HG03439 (cell line): Measurements from ENCODE around the gene KIF6.

Source experiments
- ATAC-seq: cut with Tn5 transposase; IDR thresholded peaks from one replicate; pipeline ENCODE4 v1.9.1; 2021; ENCODE audit warnings: mild to moderate bottlenecking, moderate library complexity; ENCODE audit not compliant: unreplicated experiment

Gene KIF6

DNA sequence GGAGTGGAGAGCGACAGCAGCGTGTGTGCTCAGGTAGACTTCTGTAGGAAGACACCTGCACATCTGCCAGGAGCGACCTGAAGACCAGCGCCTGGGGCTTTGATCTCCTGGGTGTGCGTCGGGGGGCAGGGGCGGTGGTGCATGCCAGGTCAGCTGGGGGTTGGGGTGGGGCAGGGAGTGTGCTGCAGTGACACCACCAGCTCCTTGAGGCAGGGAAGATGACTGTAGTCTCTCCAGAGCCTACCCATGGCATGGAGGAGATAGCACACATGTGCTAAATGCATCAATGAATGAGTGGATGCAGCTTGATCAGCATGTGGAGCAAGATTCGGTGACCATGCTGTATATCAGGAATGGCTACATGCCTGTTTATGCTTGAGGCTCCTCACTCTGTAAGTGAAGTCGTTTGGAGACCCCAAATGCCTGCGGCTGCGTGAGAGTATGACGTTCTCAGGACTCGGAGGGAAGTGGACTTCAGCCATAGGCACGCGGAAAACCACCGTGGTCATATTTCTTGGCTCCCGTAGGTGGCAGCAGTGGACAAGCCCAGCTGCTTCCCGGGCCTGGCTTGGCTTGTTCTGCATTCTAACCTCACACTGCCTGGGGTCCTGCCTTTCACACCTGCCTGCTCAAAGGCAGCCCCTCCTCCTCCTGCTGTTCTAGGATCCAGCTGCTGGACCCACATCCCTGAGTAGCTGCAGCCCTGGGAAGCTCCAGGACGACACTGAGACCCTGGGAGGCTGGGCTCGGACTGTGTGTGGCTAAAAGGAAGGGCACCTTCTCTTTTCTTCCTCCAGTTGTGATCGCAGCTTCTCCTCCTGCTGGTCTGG lies 363.3 kb downstream of the KIF6 start:
- no peak for ATAC-seq

DNA sequence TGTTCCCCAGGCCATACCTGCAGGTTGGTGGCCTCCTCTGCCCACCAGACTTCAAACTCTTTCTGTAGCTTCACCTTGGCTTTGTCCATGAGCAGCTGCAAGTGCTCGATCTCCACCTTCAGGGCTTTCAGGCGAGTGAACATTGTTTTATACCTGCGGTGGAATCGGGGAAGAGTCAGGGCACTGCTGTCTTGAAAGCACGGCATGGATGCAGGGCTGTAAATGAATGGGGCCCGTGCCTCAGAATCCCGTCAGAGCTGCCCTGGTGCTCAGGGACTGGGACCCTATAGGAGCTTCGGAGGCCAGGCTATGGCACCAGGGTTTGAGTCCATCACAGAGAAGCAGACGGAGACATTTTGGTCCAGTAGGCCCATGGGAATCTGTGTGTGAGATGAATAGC lies 364.8 kb downstream of the KIF6 start:
- ATAC-seq, result no peak

DNA sequence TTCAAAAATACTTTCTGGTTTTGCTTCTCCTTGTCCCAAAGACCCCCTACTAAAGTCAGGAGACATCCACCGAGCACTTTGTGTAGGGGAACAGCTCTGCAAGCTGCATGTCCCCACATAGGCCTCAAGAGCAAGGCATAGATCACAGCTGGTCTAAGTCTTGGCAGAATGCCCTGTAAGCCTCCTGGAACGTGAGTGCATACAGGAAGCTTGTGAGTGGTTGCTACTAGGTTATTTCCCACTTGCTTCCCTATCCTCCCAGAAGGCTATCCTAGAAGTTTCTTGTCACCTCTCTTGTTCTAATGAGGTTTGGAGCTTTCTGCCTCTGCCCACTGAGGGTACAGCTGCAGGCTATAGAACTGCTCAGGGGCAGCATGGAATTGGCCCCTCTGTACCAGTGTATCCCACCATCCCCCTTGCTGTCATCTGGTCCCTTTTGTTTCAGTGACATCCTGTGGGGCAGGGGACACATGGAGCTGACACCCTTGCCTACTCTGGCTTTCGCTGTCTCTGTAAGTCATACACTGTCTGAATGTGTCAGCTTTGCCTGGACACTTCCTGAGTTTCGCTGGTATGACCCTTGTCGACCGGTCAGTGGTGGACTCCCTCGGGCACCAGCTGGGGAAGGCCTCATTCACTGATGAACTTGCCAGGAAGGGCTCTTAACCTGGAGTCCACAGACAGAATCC lies 367.1 kb downstream of the KIF6 start:
- no peak for ATAC-seq

DNA sequence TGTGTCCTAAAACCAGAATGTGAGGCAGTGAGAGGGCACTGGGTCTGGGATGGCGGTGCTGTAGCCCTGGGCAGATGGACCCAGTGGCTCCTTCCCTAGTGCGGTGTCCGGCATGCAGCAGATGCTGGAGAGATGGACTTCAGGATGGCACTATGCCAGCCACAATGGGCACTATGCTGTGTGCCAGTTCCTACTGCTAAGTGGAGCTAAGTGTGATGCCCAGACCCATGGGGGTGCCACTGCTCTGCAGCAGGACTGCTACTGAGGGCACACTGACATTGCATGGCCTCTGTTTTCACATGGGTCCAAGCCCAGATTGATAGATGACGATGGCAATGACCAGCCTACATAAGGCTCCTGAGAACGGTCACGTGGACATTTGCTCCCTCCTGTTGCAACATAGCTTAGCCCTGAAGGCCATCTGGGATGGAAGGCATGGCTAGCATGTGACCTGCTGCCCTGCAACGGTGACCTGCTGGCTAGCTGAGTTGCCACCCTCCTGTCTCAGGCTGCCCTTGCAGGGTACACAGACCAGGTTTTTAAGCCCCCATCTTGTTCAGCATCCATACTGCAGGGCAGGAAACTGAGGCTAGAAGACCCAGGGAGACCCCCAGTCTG lies 371.4 kb downstream of the KIF6 start:
- ATAC-seq, result no peak

DNA sequence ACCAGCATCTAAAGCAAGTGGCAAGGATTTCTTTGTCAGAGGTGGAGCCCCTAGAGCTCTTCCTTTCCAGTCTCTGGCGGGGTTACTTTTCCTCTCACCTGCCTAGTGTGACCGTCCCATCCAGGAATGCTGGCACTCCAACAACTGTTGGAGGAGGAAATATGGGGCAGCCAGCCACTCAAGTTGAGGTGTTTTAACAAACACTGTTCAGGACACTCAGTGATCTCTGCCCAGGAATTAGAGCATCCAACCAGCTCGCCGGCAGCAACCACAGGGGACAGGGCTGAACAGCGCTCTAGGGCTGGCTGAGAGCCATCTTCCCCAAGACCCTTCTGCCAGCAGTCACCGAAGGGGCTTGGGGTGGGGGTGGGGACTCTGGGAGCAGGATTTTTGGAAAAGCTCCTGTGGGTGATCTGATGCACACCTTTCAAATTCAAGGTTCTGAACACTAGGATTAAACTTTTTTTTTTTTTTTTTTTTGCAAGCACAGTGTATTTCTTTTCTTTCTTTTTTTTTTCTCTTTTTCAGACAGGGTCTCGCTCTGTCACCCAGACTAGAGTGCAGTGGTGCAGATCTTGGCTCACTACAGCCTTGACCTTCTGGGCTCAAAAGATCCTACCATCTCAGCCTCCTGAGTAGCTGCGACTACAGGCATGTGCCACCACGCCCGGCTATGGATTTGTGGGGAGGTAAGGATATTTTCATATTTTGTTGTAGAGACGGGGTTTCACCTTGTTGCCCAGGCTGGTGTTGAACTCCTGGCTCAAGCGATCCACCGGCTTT lies 374.3 kb downstream of the KIF6 start:
- no peak for ATAC-seq

DNA sequence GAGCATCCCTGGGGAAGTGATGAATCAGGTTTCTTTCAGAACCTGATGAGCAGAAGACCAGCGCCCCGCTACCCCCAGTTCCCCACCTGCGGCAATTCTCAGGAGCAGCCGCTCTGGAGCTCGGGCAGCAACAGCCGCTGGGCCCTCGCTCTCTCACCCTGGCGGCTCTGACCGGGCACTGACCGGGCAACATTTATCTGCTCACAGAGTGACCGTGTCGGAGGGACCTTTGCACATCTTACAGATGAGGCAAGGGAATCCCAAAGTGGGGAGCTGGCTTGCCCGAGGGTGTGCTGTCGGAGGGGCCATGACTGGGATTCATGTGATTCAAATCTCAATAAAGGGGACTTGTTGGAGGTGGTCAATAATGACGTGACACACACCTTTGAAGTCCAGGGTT lies 376.5 kb downstream of the KIF6 start:
- ATAC-seq, result no peak

DNA sequence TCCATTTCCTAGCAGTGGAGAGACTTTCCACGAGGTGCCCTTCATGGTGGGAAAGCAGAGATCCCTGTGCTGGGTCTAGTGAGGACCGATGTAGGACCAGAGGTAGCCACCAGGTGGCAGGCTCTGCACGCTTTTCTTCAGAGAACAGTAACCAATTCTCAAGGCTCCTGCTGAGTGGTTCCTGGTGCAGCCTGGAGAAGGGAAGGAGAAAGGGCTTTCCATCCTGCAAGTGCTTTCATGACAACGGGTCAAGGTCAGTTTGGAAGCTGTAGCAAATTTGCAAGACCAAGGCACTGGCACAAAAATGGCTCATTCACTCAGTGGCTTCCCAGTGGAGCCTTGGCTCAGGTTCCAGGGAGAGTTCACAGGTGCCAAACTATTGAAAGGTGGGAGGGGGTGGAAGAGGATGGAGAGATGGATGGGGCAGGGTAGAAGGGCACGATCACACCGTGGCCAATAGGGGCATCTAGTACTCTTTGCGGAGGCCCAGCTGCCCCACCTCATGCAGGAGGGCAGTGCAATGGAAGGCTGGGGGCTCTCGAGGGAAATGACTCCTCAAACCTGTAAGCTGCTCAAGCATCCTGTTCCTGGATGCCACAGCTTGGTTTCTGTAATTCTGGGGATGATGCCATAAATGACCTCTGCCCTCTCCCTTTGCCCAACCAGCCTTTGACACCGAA lies 377.2 kb downstream of the KIF6 start:
- ATAC-seq, result no peak

DNA sequence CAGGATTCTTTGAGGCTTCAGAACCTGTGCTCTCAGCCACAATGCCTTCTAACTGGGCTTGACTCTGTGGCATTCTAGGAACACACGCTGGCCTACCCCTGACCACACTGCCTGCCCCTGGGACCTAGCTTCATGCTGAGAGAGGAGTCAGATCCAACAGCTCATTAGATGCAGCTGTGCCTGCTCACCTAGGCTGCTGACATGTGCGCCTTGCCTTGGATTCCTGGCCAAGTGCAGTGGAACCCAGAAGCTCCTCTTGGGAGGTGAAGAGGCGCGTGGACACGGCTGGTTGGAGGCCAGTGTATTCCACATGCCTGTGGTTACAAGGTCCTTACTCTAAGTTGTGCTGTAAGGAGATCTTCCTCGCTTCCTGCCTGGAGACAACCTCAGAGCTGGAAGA lies 378.0 kb downstream of the KIF6 start:
- no peak for ATAC-seq

DNA sequence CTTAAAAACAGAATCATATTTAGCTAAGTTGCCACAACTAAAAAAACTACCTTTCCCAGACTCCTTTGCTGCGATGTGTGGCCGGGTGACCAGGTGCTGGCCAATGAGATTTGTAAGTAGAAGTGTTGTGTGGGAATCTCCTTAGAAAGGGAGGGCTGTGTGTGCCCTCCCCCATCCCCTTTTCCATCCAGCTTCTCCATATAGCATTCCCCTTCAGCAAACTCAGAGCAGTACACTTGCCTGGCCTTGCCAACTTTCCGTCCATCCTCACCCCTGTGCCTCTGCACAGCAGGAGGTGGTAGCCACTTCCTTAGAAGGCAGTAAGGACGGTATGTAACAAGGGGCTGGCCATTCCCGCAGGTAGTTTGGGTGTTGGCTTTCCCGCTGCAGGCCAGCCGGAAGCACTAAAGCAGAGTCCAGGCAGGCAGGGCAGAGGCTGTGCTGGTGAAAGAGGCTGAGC lies 380.4 kb downstream of the KIF6 start:
- ATAC-seq, result no peak

DNA sequence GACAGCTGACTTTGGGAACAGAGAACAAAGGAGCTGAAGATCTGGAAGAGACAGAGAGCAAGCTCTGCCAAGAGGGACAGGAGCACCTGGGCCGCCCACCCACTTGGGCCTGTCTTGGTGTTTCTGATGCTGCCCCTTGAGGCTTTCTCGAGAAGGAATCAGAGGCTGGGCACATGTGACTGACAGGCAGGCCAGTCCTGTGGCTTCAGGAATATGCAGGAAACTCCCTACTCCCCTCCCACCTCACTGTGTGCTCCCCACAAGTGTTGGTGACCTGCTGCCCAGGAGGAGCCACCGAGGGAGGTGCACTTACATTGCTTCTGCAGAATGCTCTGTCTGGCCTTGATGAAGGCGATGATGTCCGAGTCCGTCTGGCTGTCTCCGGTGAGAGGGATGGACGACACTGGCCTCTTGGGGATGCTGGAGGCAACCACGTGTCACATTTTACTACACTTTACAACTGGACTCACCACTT lies 381.8 kb downstream of the KIF6 start:
- ATAC-seq, result no peak

DNA sequence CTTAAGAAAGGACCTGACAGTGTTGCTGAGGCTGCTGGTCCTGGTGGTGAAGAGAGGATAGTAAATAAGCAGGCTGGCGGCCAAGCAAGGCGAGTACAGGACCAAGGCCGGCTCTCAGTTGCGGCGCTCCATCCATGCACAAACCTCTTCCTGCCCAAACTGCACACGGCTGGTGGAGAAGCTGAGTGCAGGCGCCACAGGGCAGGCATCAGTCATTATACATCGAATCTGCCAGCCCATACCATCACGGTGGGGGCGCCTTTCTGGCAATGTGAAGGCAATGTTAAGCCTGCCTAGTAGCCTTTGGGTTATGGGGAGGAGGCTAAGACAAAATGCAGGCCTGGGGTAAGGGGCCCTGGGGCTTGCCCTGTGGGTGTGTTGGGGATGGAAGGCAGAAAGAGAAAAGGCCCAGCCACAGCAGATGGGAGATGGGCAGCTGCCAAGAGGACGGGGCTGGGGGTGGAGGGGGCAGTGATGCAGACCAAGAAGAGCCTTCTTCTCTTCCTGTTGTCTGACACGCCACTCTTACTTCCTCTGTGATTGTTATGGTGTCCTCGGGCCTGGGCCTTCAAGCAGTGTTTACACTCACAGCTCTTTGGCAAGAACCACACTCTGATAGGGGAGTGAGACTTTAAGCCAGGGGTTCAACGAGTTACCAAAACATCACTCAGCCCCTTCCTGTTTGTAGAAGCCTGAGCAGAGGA lies 382.4 kb downstream of the KIF6 start:
- ATAC-seq, result no peak

DNA sequence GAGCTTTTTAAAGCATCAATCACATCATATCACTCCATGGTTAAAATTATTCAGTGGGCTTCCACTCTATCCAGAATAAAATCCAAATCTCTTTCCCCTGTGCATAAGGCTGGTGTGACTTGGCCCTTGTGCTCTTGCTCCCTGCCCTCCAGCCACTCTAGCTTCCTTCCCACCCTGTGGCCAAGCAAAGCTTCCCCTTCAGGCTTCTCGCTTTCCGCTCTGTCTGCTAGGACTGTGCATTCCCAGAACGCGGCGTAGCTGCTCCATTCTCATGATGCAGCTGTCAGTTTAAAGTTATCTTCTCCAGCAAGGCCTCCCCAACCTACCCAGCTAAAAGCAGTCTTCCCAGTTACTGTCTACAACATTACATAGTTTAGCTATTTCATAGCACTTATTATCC lies 383.3 kb downstream of the KIF6 start:
- no peak for ATAC-seq

DNA sequence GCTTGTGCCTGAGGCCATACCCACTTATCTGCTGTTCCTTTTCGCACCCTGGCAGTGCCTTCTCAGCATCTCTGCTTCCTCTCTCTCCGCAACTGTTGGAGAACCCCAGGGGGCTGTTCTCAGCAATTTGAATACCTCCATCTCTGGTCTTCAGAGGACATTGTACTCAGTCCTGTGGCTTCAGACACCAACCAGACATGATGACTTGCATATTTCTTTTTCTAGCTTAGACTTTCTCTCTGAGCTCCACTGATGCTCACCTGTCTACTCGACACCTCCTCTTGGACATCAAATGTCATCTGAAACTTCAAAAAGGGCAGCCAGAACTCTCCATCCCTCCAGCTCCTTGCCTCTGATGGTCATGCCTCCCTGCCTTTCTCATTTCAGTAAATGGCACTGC lies 383.9 kb downstream of the KIF6 start:
- no peak for ATAC-seq

DNA sequence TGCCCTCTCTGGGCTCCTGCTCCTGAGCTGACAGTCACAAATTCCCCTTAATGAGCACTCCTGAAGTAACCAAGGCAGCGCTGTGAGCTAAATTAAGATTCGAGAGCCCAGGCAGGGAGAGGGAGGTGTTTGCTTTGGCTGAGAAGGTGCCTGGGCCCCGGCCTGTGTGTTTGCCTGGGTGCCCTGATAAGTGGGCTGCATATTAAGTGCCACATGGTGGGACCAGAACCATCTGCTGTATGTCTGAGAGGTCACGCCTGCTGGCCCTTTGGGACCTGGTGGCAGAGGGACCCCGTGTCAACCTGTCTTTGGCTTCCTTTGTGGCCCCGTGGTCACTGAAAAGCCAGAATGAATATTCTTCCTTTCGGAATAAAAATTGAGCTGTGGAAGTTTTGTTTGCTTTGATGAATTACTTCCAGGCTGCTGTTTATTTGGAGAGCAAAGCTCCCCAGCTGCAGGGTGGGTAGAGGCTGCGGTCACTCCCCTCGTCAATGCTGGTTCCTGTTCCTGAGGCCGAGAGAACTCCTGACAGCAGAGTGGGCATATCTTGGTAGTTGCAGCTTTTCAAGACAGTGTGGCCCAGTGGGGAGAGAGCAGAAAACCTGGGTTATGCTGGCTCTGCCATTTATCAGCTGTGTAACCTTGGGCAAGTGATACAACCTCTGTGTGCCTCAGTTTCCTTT lies 385.2 kb downstream of the KIF6 start:
- ATAC-seq, result no peak

DNA sequence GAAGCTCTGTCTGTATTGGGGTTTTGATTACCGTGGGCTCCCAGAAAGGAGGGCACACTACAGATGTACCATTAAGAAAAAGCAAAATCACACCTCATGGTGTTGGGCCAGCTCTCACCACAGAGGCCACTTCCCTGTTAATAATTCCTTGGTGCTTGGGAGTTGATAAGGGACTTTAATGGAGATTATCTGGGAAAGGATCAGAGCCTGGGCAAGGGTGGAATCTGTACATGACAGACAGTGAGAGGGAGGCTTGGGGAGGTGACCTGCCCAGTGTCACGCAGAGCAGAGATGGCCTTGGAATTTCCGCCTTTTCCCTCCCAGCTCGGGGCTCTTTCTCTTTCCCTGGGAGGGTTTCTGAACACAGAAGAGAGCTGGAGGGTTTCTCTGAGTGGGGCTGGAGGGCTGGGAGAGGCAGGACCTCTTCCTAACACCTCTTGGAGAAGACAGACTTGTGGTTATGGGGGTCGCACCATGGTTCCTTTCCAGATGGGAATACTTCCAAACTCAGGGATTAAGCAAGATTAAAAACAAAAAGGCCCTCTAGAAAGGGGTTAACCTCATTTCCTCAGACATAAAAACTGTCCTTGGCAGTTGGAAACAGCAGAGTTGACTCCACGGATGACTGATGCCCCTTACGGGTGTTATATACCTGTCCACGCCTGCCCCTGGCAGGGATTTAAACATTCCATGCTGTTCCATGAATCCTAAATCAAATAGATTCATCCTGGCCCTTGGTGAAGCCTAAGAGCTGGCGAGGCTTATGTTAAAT lies 385.9 kb downstream of the KIF6 start:
- no peak for ATAC-seq

DNA sequence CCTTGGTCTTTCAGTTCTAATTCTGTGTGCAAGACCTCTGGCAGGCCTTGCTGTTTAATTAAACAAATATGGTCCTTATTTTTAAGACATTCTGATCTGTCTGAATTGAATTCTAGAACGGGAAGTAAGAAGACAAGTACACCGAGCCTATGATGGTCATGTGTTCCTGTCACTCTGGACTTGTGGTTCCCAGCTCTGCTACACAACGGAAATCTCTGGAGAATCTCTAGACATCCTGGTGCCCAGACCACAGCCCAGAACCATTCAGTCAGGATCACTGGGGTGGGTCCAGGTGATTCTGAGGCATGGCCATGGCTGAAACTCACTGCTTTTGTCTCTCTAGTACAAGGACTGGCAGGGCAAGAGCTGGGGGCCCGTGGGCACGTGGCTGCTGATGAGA lies 386.8 kb downstream of the KIF6 start:
- ATAC-seq, result no peak

DNA sequence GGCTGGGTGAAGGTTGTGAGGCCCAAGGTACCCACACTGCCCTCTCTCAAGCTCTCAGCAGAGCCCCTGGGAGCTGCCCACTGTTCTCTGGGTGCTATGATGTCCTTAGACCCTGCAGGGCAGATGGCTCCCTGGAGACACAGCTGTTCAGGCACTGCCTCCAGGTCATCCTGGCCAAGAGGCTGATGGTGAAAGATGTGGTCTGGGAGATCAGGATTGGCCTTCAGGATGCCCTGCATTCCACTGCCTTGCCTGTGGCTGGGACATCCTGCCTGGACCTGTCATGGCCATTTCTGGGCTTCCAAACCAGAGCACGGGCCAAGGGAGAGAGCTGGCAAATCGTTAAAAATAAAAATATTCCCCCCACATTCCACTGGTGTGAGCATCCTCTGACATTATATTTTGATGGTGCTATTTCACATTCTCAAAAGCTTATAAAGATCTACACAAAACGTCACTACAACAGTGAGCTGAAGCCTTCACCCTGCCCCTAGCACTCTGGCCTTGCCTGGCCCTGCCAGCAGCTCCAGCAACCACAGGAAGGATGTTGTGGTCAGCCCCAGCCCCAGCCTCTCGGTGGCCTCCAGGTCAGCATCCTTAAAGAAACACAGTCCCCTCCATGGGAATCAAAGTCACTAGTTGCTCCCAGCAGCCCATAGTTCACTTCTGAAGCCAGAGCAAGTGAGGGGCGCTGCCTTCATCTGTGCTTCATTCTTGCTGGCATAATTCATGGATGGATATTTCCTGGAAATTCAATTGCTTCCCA lies 389.2 kb downstream of the KIF6 start:
- ATAC-seq, result no peak
